Suppressor macrophage (primary cell): ENCODE data around the gene B4GALNT4.
"Not testable (repeated sequence)": the region's sequence is repeated elsewhere in the genome, so short reads cannot be mapped to it uniquely, and the experiment has no call there.

Experiments used
- DNase-seq, 4 experiments: peaks; one replicate each; pipeline ENCODE4 v3.0.0-alpha.2; 2020 to 2022

Gene B4GALNT4

DNA sequence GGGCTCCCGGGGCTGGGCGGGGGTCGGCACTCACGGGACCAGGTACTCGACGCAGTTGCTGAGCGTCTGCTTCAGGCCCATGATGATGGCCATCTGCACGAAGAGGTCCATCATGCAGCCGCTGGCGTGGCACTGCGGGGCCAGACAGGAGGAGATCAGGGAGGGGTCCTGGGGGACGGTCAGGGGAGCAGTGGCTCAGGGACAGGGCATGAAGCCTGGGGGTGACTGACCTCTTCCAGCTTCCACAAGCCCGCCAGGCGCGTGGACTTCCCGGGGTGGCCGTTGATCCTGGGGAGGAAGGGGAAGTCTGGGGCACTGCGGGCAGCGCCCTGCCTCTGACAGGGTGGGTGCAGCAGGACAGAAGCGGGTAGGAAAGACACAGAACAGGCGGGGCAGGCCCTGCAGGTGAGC, 51.6 kb downstream of the B4GALNT4 start:
- no peak for DNase-seq

DNA sequence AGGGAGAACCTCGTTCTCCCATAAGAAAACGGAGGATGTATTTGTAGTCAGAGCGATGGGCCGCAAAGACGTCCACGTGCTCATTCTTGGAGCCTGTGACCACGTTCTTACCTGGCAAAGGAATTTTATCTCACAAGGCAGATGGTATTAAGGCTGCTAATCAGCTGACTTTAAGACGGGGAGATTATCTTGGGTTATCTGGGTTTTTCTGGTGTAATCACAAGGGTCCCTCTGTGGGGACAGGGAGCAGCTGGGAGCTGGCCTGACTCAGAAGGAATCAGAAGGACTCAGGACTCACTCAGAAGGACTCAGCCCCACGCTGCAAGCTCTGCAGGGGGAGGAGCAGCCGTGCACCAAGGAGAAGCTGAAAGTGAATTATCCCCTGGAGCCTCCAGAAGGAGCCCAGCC, 53.0 kb downstream of the B4GALNT4 start:
- DNase-seq = no peak

- no peak for DNase-seq
Observed at GRCh38 chr11:424232-424631, 54.9 kb downstream of the B4GALNT4 start.

DNA sequence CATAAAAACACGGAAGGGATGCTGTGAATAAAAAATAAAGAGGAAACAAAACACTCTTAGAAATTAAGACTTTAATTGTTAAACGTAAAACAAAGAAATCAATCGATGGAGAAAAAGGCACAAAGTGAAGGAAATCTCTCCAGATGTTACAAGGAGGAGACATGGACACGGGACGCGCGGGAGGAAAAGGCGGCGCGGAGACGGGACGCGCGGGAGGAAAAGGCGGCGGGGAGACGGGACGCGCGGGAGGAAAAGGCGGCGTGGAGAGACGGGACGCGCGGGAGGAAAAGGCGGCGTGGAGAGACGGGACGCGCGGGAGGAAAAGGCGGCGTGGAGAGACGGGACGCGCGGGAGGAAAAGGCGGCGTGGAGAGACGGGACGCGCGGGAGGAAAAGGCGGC, 55.5 kb downstream of the B4GALNT4 start:
- not testable (repeated sequence) for DNase-seq

DNA sequence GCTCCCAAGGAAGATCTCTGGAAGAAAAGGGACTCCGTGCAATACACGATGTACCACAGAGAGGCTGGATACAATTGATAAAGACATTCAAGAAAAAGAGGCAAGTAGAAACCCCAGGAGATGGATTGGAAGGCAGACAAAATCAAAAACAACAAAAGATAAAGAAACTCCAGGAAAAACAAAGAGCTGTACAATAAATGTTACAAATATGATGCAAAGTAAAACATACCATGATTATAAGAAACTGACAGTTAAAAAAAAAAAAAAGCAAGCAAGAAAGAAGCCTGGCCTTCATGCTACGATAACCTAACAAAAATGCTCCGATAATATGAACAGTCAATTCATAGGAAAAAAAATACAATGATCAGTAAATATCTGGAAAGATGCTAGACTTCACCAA, 56.0 kb downstream of the B4GALNT4 start:
- no peak for DNase-seq

- DNase-seq = no peak
Observed at GRCh38 chr11:426851-427250, 57.6 kb downstream of the B4GALNT4 start.

GRCh38 chr11:428295-428694, 59.0 kb downstream of the B4GALNT4 start:
- no peak for DNase-seq

DNA sequence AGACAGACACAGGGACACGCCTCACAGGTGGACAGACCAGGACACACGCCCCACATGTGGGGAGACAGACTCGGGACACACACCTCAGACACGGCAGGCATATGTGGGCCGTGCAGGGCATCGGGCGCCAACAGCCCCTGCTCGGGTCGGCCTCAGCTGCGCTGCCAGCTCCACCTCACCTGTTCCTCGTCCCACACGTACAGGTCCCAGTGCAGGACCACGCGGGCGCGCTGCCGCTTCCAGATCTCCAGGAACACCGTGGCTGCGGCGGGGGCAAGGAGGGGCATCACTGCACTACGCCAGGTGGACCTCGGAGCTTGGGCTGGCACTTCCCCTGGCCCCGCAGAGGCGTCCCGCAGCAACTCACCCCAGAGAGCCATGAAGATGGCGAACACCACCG, 60.1 kb downstream of the B4GALNT4 start:
- DNase-seq = no peak

DNA sequence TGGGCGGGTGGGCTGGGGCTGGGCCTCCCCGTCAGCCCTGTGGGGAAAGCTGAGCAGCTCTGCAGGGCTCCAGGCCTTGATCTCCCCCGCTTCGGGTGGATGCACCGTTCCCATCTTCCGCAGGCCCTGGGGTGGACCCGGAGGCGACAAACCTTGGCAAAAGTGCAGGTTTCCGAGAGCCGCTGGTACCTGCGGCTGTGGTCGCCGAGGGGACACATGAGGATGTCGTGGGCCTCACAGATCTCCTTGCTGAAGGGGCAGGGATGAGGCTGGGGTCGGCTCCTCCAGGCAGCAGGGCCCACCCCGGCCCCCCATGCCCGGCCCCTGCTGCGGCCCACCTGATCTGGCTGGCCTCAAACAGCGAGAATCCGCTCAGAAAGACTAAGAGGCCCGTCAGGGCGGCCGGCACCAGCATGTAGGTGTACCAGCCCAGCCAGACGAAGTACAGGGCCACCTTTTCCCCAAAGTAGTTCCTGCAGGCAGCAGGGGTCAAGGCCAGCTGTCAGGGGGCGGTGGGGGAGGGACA, 60.7 kb downstream of the B4GALNT4 start:
- DNase-seq = no peak
